SJCRH30 (cell line): ENCODE results near the gene NR4A3. TPM values are rescaled to one million over a fixed set of nuclear protein-coding genes. Genes with fewer than 3 reads are reported as not detected.
"Not testable (repeated sequence)": the region's sequence is repeated elsewhere in the genome, so short reads cannot be mapped to it uniquely, and the experiment has no call there.

Experiments used
- DNase-seq, 2 experiments: peaks; one replicate each; pipeline ENCODE4 v3.0.0-alpha.2; 2015 to 2020
- H3K27ac ChIP-seq: fragments of 250-450 bp; sonication (Bioruptor Pico); 2 replicates; pipeline ENCODE4 v1.5.1; 2020; ENCODE audit warnings: mild to moderate bottlenecking, moderate library complexity
- H3K27me3 ChIP-seq: fragments of 250-450 bp; sonication (Bioruptor Pico); 2 replicates; pipeline ENCODE4 v1.5.1; 2020; ENCODE audit warnings: mild to moderate bottlenecking, moderate library complexity
- H3K36me3 ChIP-seq: fragments of 250-450 bp; sonication (Bioruptor Pico); 2 replicates; pipeline ENCODE4 v1.5.1; 2020; ENCODE audit warnings: mild to moderate bottlenecking, moderate library complexity
- H3K4me1 ChIP-seq: fragments of 250-450 bp; sonication (Bioruptor Pico); 2 replicates; pipeline ENCODE4 v1.5.1; 2020; ENCODE audit warnings: mild to moderate bottlenecking, moderate library complexity
- H3K4me3 ChIP-seq: fragments of 250-450 bp; sonication (Bioruptor Pico); 2 replicates; pipeline ENCODE4 v1.5.1; 2020; ENCODE audit warnings: mild to moderate bottlenecking, moderate library complexity
- H3K9me3 ChIP-seq: fragments of 250-450 bp; sonication (Bioruptor Pico); replicated peaks from 2 replicates; pipeline ENCODE4 v1.5.1; 2020; ENCODE audit warnings: mild to moderate bottlenecking, moderate library complexity
- total RNA-seq: library from RNA; depleted of rRNA; stranded (reverse); fragments of >200 nt; shearing (Covaris generic); gene quantifications from 2 replicates; pipeline ENCODE4 v1.2.3, GENCODE V29; 2014

NR4A3 gene
- total RNA-seq, 1 experiment from 2014 or later, result 0.32 TPM

DNA sequence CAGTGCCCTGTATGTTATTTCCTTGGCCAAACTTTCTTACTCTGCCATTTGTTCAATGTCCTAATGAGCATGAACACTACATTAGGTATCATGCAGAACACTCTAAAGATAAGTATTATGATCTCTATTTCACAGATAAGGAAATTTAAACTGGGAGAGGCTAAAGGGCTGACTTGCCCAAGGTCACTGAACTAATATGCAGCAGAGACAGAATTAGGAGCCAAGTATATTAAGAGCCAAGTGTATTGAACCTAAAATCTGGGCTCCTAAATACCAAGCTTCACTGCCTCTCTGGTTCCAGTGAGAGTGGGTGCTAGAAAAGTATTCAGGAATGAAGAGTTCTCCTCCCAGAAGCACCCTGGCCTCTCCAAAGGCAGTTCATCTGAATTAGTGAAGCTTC lies 13.5 kb downstream of the NR4A3 start:
- no peak for DNase-seq
- H3K36me3 ChIP-seq, result no peaks in the 10 kb centered on the region
- H3K4me1 ChIP-seq, result no peaks in the 10 kb centered on the region
- no peak overlapping the region for H3K27ac ChIP-seq
- H3K4me3 ChIP-seq, result no peak overlapping the region
- no peaks in the 10 kb centered on the region for H3K9me3 ChIP-seq
- no peaks in the 10 kb centered on the region for H3K27me3 ChIP-seq

DNA sequence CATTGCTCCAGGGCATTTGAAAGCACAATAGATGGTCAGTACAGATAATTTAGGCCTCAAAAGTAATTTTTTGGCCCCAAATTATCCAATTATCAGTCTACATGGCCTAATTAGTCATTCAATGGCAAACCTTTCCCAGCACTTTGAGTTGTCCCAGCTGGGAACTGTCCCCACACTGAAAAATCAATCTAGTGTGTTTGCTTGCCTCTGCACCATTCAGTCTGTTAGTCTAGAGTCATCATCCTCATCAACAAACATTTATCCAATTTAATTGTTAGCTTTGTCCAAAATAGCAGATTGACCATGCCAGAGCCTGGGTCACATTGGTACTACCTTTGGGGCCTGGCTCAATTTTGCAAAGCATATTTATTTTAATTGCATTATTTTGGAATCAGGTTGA lies 13.9 kb downstream of the NR4A3 start:
- Histone ChIP-seq H3K27ac (no peak overlapping the region), H3K27me3 (no peaks in the 10 kb centered on the region), H3K9me3 (no peaks in the 10 kb centered on the region), H3K4me3 (no peak overlapping the region), H3K4me1 (no peaks in the 10 kb centered on the region), H3K36me3 (no peaks in the 10 kb centered on the region)
- no peak for DNase-seq

DNA sequence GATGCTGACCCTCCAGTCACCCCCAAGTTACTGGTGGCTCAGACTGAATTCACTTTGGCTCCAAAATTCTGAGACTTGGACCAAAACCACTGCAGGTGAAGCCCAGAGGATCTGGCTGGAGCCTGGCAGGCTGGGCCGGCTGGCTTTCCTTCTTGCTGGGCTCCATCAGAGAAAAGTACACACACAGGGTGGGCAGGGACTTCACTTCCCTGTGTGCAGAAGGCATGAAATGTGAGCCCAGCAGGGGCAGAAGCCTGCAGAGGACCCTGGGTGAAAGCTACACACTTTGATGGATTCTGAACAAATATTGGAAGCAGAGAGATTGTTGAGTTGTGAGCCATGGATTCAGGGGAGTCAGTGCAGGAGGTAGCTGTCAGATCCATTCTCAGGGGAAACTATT lies 18.4 kb downstream of the NR4A3 start:
- H3K4me1 ChIP-seq, result no peaks in the 10 kb centered on the region
- H3K27me3 ChIP-seq, result no peaks in the 10 kb centered on the region
- H3K27ac ChIP-seq, result no peak overlapping the region
- H3K4me3 ChIP-seq, result no peak overlapping the region
- no peaks in the 10 kb centered on the region for H3K9me3 ChIP-seq
- no peaks in the 10 kb centered on the region for H3K36me3 ChIP-seq
- no peak for DNase-seq

DNA sequence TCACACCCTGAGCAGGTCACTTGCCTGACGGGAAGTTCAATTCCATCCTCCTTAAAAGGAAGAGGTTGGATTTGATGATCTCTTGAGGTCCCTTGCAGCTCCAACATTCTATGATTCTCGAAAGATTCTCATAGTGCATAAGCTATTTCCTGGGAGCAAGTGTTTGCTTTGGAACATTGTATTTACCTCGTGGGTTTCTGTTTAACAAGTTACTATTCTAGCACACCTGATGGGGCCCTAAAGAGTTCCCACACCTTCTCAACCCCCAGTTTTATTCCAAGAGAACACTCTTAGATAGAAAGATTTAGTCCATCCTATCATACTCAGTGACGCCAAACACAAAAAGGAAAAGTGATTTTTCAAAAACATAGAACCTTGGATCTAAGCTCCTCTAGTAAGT lies 23.4 kb downstream of the NR4A3 start:
- no peaks in the 10 kb centered on the region for H3K27me3 ChIP-seq
- no peak for DNase-seq
- no peaks in the 10 kb centered on the region for H3K4me1 ChIP-seq
- no peaks in the 10 kb centered on the region for H3K36me3 ChIP-seq
- H3K4me3 ChIP-seq, result no peak overlapping the region
- H3K27ac ChIP-seq, result no peak overlapping the region
- H3K9me3 ChIP-seq, result no peaks in the 10 kb centered on the region

DNA sequence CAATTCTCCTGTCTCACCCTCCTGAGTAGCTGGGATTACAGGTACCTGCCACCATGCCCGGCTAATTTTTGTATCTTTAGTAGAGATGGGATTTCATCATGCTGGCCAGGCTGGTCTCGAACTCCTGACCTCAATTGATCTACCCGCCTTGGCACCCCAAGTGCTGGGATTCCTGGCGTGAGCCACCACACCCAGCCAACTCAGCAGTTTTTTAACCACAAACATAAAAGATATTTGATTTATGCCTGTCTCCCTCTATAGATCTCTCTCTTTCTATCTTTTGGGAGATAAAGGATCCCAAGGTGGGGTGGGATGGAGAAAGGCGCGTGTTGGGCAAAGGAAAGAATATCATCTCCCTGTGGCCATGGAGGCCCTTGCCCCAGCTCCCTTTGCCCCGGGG lies 26.8 kb downstream of the NR4A3 start:
- no peaks in the 10 kb centered on the region for H3K9me3 ChIP-seq

DNA sequence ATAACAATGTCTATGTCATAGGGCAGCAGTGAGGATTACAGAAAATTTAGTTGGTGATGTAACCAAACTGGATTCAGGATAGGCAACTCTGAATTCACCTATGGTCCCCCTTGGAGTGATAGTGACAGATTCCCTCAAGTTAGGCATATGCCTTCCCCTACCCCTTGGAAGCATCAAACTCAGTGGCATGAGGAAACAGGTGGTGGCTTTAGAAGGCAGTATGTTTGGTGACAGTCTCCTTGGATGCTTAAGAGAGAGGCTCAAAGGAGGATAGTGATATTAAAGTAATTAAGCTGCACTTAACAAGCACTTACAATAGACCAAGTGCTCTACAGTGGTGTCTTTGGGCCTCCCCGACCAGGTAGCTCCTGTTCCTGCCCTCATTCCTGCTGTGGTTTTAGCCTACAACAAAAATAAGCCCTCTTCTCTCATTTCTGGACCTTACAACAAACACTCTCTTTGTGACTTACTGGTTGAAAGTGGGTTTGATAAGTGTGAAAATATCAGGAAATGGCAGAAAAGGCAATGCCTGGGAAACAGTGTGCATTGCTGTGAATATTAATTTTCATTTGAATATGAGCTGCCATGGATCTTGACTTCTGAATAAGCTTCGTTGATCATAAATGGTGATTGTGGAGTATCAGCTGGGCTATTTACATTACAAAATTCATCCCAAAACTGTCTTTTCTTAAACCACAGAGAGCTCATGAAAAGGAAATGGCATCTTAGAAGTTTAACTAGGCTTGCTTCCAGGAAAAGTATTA lies 29.2 kb downstream of the NR4A3 start:
- DNase-seq, result no peak
- no peaks in the 10 kb centered on the region for H3K27me3 ChIP-seq
- H3K27ac ChIP-seq, result no peak overlapping the region

More for the DNA sequence above, 26.8 kb downstream of the NR4A3 start:
- Histone ChIP-seq H3K36me3 (no peaks in the 10 kb centered on the region), H3K27ac (no peak overlapping the region), H3K4me1 (no peaks in the 10 kb centered on the region), H3K27me3 (no peaks in the 10 kb centered on the region), H3K4me3 (no peak overlapping the region)
- DNase-seq, result no peak

DNA sequence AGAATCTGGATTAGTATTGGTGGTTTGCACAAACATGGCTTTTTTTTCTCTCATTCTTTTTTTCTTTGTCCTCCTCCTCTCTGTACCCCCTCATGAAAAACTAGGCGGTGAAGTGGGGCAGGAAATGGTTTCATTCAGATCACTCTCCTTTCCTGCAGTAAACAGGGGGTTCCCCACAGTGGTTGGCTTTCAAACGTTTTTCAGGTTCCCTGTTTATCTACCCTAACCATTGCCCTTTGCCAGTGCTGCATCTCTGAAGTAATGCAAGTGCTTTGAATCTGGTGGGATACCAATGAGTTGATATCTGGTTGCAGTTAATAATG lies 29.8 kb downstream of the NR4A3 start:
- no peak for DNase-seq
- no peaks in the 10 kb centered on the region for H3K27me3 ChIP-seq
- no peak overlapping the region for H3K27ac ChIP-seq
- no peak overlapping the region for H3K4me3 ChIP-seq
- no peaks in the 10 kb centered on the region for H3K36me3 ChIP-seq
- H3K4me1 ChIP-seq, result no peaks in the 10 kb centered on the region
- H3K9me3 ChIP-seq, result no peaks in the 10 kb centered on the region

More for the DNA sequence above, 29.2 kb downstream of the NR4A3 start:
- Histone ChIP-seq H3K9me3 (no peaks in the 10 kb centered on the region), H3K4me1 (no peaks in the 10 kb centered on the region), H3K36me3 (no peaks in the 10 kb centered on the region), H3K4me3 (no peak overlapping the region)

DNA sequence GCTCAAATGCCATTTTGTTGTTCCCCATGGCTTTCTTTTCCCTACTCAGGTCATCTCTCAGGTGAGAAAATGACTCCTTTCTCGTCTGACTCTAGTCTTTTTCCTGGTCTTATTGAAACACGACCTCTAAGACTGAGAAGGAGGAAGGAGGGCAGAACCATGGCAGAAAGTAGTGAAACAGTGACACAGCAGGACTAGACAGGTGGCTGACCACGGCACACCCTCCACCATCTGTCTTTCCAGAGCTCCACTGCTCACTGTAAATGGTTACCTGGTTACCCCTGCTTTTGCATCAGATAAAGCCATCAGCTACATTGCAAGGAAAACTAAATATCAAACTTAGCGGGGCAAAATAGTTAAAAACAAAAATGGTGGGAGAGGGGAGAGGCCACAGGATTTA lies 30.9 kb downstream of the NR4A3 start:
- DNase-seq, result no peak
- H3K4me3 ChIP-seq, result no peak overlapping the region
- H3K9me3 ChIP-seq, result no peaks in the 10 kb centered on the region

DNA sequence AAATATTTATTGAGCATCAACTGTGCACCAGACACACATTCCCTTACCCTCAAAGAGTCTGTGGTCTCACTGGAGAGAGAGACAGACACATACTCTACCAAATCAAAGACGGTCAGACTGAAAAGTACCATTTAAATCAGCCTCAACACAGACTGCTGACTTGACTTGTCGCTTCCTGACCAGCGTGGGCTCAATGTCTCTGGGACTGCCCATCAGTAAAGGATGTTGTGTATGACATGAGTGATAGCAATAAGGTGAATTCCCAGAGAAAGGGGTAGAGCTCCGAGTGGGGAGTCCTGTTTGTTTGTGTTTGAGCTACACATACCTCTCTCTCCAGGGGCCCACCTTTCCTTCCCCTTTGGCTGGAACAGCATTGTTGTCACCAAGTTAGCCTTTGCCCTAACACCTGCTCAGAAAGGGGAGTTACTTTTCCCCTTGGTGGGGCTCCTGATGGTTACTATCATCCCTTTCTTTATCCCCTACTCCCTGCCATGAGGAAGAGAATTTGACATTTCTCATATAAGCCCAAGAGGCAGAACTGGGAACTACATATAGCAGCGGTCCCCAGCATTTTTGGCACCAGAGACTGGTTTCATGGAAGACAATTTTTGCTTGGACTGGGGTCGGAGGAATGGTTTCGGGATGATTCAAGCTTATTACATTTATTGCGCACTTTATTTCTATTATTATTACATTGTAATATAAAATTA lies 33.9 kb downstream of the NR4A3 start:
- H3K4me1 ChIP-seq, result no peaks in the 10 kb centered on the region
- no peaks in the 10 kb centered on the region for H3K9me3 ChIP-seq
- no peak overlapping the region for H3K4me3 ChIP-seq
- no peaks in the 10 kb centered on the region for H3K27me3 ChIP-seq
- H3K27ac ChIP-seq, result no peak overlapping the region
- DNase-seq, result no peak
- H3K36me3 ChIP-seq, result no peaks in the 10 kb centered on the region

More for the DNA sequence above, 30.9 kb downstream of the NR4A3 start:
- Histone ChIP-seq H3K27ac (no peak overlapping the region), H3K27me3 (no peaks in the 10 kb centered on the region), H3K36me3 (no peaks in the 10 kb centered on the region), H3K4me1 (no peaks in the 10 kb centered on the region)

DNA sequence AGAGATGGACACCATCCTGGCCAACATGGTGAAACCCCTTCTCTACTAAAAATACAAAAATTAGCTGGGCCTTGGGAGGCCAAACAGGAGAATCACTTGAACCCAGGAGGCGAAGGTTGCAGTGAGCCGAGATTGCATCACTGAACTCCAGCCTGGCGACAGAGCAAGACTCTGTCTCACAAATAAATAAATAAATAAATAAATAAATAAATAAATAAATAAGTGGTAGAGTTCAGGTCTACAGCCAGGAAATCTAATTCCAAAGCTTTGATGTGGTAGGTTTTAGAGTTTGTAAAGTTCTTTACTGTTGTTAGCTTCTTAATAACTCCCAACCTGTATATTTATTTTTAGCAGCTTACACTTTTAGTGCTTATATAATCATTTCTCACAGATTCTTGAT lies 35.9 kb downstream of the NR4A3 start:
- not testable (repeated sequence) for H3K4me1 ChIP-seq, H3K27ac ChIP-seq, DNase-seq, H3K9me3 ChIP-seq, H3K36me3 ChIP-seq, H3K4me3 ChIP-seq, H3K27me3 ChIP-seq

DNA sequence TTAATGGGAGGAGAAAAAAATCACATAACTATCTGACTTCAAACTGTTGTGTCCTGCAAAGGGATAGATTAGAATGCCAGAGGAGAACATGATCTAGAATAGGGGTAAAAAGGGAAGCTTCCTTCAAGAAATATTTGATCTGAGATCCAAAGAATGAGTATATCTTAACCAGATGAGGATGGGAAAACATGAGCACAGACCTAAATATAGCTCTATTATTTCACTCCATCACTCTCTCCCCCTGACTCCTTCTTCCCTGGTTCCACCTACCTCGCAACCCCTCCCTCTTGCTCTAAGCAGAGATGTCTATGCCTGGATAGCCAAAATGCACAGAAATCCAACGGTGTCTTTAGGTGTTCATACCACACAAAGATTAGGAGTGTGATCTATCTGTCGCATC lies 36.4 kb downstream of the NR4A3 start:
- Histone ChIP-seq H3K9me3 (no peaks in the 10 kb centered on the region), H3K4me1 (no peaks in the 10 kb centered on the region), H3K4me3 (no peak overlapping the region), H3K27me3 (no peaks in the 10 kb centered on the region), H3K27ac (no peak overlapping the region), H3K36me3 (no peaks in the 10 kb centered on the region)
- no peak for DNase-seq

DNA sequence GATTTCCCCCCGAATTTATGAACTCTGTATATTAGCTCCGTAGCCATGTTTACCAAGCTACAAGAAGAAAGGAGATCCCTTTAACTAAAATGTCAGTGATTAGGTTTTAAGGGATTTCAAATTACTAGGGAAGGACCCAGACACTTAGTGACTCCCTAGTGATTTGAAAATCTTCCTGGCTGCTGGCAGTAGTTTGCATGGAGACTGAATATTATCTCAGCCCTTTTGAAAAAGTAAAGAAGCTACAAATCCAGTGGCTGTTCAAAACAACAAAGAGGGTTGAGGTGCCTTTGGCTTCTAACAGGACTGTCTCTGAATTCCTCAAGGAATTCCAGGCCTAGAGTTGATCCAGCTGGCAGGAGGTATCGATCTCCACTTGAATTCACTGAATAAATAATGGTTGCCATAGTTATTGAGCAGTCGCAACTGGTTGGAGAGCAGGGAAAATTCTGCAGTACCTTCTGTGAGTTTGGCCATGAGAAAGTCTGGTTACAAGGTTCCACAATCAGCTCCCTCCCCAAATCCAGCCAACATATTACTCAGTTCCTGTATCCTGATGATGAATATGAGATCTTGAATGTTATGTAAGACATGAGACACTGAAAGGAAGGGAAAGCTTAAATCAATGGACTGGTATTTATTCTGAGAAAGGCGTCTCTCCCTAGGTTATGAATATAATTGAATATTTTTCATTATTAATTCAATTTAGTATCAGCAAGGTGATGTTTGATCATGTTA lies 37.7 kb downstream of the NR4A3 start:
- no peak overlapping the region for H3K4me3 ChIP-seq
- no peaks in the 10 kb centered on the region for H3K9me3 ChIP-seq
- H3K27me3 ChIP-seq, result no peaks in the 10 kb centered on the region
- H3K36me3 ChIP-seq, result no peaks in the 10 kb centered on the region
- DNase-seq, result no peak
- no peak overlapping the region for H3K27ac ChIP-seq
- H3K4me1 ChIP-seq, result no peaks in the 10 kb centered on the region

DNA sequence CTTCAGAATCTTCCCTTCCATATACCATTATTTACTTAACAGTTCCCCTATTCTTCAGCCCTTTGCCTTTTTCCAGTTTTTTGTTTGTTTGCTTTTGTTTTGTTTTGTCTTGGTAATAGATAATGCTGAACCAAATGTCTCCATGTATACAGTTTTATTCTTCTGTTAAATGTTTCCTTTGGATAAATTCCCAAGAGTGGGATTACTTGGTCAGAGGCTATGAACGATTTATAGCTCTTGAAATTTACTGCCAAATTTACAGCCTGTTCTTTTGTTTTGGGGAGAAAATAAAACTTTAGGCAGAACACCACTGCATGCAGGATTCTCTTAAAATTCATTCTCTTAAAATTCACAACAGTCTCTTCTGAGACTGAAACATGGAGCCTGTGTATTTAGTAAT lies 38.6 kb downstream of the NR4A3 start:
- H3K27ac ChIP-seq, result no peak overlapping the region
- H3K4me1 ChIP-seq, result no peaks in the 10 kb centered on the region
- H3K27me3 ChIP-seq, result no peaks in the 10 kb centered on the region
- no peaks in the 10 kb centered on the region for H3K9me3 ChIP-seq
- no peak for DNase-seq
- H3K36me3 ChIP-seq, result no peaks in the 10 kb centered on the region; the same call in 1 of the 2 replicates
- no peak overlapping the region for H3K4me3 ChIP-seq

DNA sequence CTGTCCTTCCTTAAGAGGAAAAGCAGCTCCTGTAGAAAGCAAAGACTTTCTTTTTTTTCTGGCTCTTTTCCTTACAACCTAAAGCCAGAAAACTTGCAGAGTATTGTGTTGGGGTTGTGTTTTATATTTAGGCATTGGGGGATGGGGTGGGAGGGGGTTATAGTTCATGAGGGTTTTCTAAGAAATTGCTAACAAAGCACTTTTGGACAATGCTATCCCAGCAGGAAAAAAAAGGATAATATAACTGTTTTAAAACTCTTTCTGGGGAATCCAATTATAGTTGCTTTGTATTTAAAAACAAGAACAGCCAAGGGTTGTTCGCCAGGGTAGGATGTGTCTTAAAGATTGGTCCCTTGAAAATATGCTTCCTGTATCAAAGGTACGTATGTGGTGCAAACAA lies 42.3 kb downstream of the NR4A3 start:
- H3K9me3 ChIP-seq, result no peaks in the 10 kb centered on the region
- no peak overlapping the region for H3K4me3 ChIP-seq
- no peak overlapping the region for H3K27ac ChIP-seq
- DNase-seq, result no peak
- no peaks in the 10 kb centered on the region for H3K27me3 ChIP-seq
- no peaks in the 10 kb centered on the region; the same call in 1 of the 2 replicates for H3K36me3 ChIP-seq
- no peaks in the 10 kb centered on the region for H3K4me1 ChIP-seq

DNA sequence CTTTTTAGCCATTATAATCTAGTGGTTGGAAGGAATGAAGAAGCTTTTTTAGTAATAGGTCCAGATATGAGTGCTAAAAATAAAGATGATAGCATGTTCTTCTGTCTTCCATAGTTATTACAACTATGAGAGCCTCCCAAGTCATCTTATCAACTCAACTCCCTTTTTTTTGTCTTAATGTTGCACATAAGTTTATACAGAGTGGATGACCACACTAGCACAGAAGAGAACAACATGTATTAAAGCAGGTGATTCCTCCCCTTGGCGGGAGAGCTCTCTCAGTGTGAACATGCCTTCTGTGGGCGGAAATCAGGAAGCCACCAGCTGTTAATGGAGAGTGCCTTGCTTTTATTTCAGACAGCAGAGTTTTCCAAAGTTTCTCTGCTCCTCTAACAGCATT lies 44.7 kb downstream of the NR4A3 start:
- Histone ChIP-seq H3K4me1 (no peaks in the 10 kb centered on the region), H3K9me3 (no peaks in the 10 kb centered on the region), H3K4me3 (no peak overlapping the region), H3K27me3 (no peaks in the 10 kb centered on the region), H3K27ac (no peak overlapping the region), H3K36me3 (no peaks in the 10 kb centered on the region; the same call in 1 of the 2 replicates)
- no peak for DNase-seq
